AG08395 (cell line): ENCODE data around the gene DND1.
"Not testable (repeated sequence)": the region's sequence is repeated elsewhere in the genome, so short reads cannot be mapped to it uniquely, and the experiment has no call there.

Experiments used
- DNase-seq: peaks from one replicate; pipeline ENCODE4 v3.0.0; 2012; ENCODE audit warnings: mixed read lengths, low spot score

DND1 gene

GRCh38 chr5:140673187-140673976, at the start of gene DND1:
Gene DND1 (minus strand): TSS chr5:140673576. CDS start chr5:140673542, 34 bp downstream.
- DNase-seq = no peak

- DNase-seq = not testable (repeated sequence)
These were observed 48.0 kb upstream of the DND1 start for GRCh38 chr5:140721395-140721794.

- DNase-seq = not testable (repeated sequence)
These were observed 47.4 kb upstream of the DND1 start for GRCh38 chr5:140720738-140721137.

- no peak for DNase-seq
These were observed 44.9 kb upstream of the DND1 start for GRCh38 chr5:140718266-140718592.

- not testable (repeated sequence) for DNase-seq
These were observed 42.9 kb upstream of the DND1 start for GRCh38 chr5:140716238-140716637.

GRCh38 chr5:140713562-140714094, 40.3 kb upstream of the DND1 start:
- DNase-seq = no peak

- DNase-seq = no peak
These were observed 38.4 kb upstream of the DND1 start for GRCh38 chr5:140711794-140712193.

GRCh38 chr5:140710899-140711552, 37.6 kb upstream of the DND1 start:
- peak; percentile 93 for DNase-seq

- DNase-seq = not testable (repeated sequence)
These were observed 35.4 kb upstream of the DND1 start for GRCh38 chr5:140708787-140709186.

- no peak for DNase-seq
These were observed 34.4 kb upstream of the DND1 start for GRCh38 chr5:140707812-140708211.

GRCh38 chr5:140700177-140701144, 27.1 kb upstream of the DND1 start, which contains the start of gene ZMAT2:
Gene ZMAT2 (plus strand): TSS chr5:140700447. CDS start chr5:140700461, 14 bp downstream.
- peak; percentile 99 for DNase-seq

GRCh38 chr5:140696891-140697492, 23.6 kb upstream of the DND1 start:
- DNase-seq = no peak

- DNase-seq = no peak
These were observed 20.9 kb upstream of the DND1 start for GRCh38 chr5:140694276-140694675.

- DNase-seq = peak; percentile 97
These were observed 17.9 kb upstream of the DND1 start, which contains the start of the genes HARS1 and HARS2 for GRCh38 chr5:140690941-140691924. Gene HARS1 (minus strand): TSS chr5:140691370. CDS start chr5:140691304, 66 bp downstream. Gene HARS2 (plus strand): TSS chr5:140691455. CDS start chr5:140691649, 194 bp downstream.

- no peak for DNase-seq
These were observed 17.1 kb upstream of the DND1 start for GRCh38 chr5:140690376-140690932.

GRCh38 chr5:140678993-140679392, 5.6 kb upstream of the DND1 start:
- DNase-seq = no peak

GRCh38 chr5:140677947-140678346, 4.6 kb upstream of the DND1 start:
- DNase-seq = no peak

GRCh38 chr5:140674629-140675028, 1.3 kb upstream of the DND1 start:
- no peak for DNase-seq

- DNase-seq = no peak
These were observed 835 bp upstream of the DND1 start for GRCh38 chr5:140674211-140674610.
